Osteoblast (primary cell): ENCODE results near the gene MFAP2. TPM values are rescaled to one million over a fixed set of nuclear protein-coding genes. Genes with fewer than 3 reads are reported as not detected.

Experiments
- DNase-seq: peaks from one replicate; pipeline ENCODE4 v3.0.0; 2011; ENCODE audit warnings: low spot score, mixed read lengths; ENCODE audit not compliant: insufficient read length; ENCODE audit errors: missing footprints
- H2AFZ ChIP-seq: 2 replicates; pipeline ENCODE4 v1.6.0; 2011; ENCODE audit warnings: mild to moderate bottlenecking, low read length
- H3K27ac ChIP-seq: 2 replicates; pipeline ENCODE4 v1.5.1; 2011; ENCODE audit warnings: mild to moderate bottlenecking, low read depth, low read length, moderate library complexity
- H3K27me3 ChIP-seq: 2 replicates; pipeline ENCODE4 v1.6.0; 2012; ENCODE audit warnings: mild to moderate bottlenecking, control low read depth, inconsistent platforms, low read length, moderate library complexity; ENCODE audit not compliant: insufficient read depth
- H3K36me3 ChIP-seq: 2 replicates; pipeline ENCODE4 v1.5.1; 2011; ENCODE audit warnings: mild to moderate bottlenecking, low read length, control low read depth, moderate library complexity; ENCODE audit not compliant: insufficient read depth
- H3K4me1 ChIP-seq: 2 replicates; pipeline ENCODE4 v1.5.1; 2011; ENCODE audit warnings: mild to moderate bottlenecking, low read length, control low read depth, moderate library complexity; ENCODE audit not compliant: insufficient read depth
- H3K4me2 ChIP-seq: 2 replicates; pipeline ENCODE4 v1.6.0; 2011; ENCODE audit warnings: mild to moderate bottlenecking, low read length; ENCODE audit not compliant: insufficient read depth
- H3K4me3 ChIP-seq: fragments of 200-600 bp; sonication (generic); 3 replicates; pipeline ENCODE4 v1.5.1; 2012; ENCODE audit warnings: mild to moderate bottlenecking, low read length, inconsistent platforms; ENCODE audit not compliant: insufficient read depth
- H3K79me2 ChIP-seq: 2 replicates; pipeline ENCODE4 v1.6.0; 2012; ENCODE audit warnings: mild to moderate bottlenecking, low read length, control low read depth, inconsistent platforms; ENCODE audit not compliant: insufficient read depth
- H3K9me3 ChIP-seq: 2 replicates; pipeline ENCODE4 v1.5.1; 2011; ENCODE audit warnings: low read depth, low read length, control low read depth
- H4K20me1 ChIP-seq: 2 replicates; pipeline ENCODE4 v1.6.0; 2012; ENCODE audit warnings: mild to moderate bottlenecking, low read length, control low read depth; ENCODE audit not compliant: insufficient read depth
- CTCF ChIP-seq: IDR thresholded peaks from 2 replicates; pipeline ENCODE4 v1.5.1; 2011; ENCODE audit warnings: mild to moderate bottlenecking, low read depth, low read length, moderate library complexity; ENCODE audit errors: extremely low read depth
- total RNA-seq: library from RNA; depleted of rRNA; stranded (reverse); fragments of >200 nt; gene quantifications from 2 replicates; pipeline ENCODE4 v1.2.3, GENCODE V29; 2012

Gene MFAP2
- total RNA-seq, 1 donor = 61.2 TPM

GRCh38 chr1:16982902-16983301 lies 2.5 kb upstream of the MFAP2 start:
- no peak overlapping the region for H2AFZ ChIP-seq
- no peaks in the 10 kb centered on the region for H3K9me3 ChIP-seq
- no peak for DNase-seq
- peaks cover 9% of the 10 kb centered on the region for H4K20me1 ChIP-seq
- H3K4me1 ChIP-seq = peaks cover 45% of the 10 kb centered on the region
- H3K4me3 ChIP-seq = no peak overlapping the region
- no peaks in the 10 kb centered on the region for H3K27me3 ChIP-seq
- TF ChIP-seq CTCF = no peak
- peaks cover 16% of the 10 kb centered on the region for H3K79me2 ChIP-seq
- H3K4me2 ChIP-seq = no peak overlapping the region
- peaks cover 7% of the 10 kb centered on the region for H3K36me3 ChIP-seq
- no peak overlapping the region for H3K27ac ChIP-seq

GRCh38 chr1:16981269-16981849 lies 939 bp upstream of the MFAP2 start:
- no peaks in the 10 kb centered on the region for H3K27me3 ChIP-seq
- DNase-seq = peak; percentile 100
- H3K27ac ChIP-seq = peak overlapping the region; percentile 93
- peaks cover 18% of the 10 kb centered on the region for H4K20me1 ChIP-seq
- no peak for TF ChIP-seq CTCF
- peaks cover 24% of the 10 kb centered on the region for H3K79me2 ChIP-seq
- H3K4me1 ChIP-seq = peaks cover 45% of the 10 kb centered on the region
- H3K4me3 ChIP-seq = peak overlapping the region; percentile 78
- H3K4me2 ChIP-seq = peak overlapping the region; percentile 83
- H3K9me3 ChIP-seq = no peaks in the 10 kb centered on the region
- peak overlapping the region; percentile 78 for H2AFZ ChIP-seq
- peaks cover 8% of the 10 kb centered on the region for H3K36me3 ChIP-seq

- no peak for TF ChIP-seq CTCF
- DNase-seq = peak; percentile 91
- Histone ChIP-seq H3K79me2 (peaks cover 24% of the 10 kb centered on the region), H3K27ac (peak overlapping the region; percentile 93), H3K36me3 (peaks cover 13% of the 10 kb centered on the region), H3K9me3 (no peaks in the 10 kb centered on the region), H2AFZ (no peak overlapping the region), H3K4me3 (peak overlapping the region; percentile 78), H3K27me3 (no peaks in the 10 kb centered on the region), H4K20me1 (peaks cover 28% of the 10 kb centered on the region), H3K4me1 (peaks cover 40% of the 10 kb centered on the region), H3K4me2 (peak overlapping the region; percentile 83)
Measured at GRCh38 chr1:16979475-16980327, 719 bp downstream of the MFAP2 start.
